SK-N-SH (cell line): ENCODE data around the gene TCF3. TPM values are rescaled to one million over a fixed set of nuclear protein-coding genes. Genes with fewer than 3 reads are reported as not detected.

Source experiments
- CTCF ChIA-PET: fragments of 300-600, 350-600 bp; formaldehyde crosslinking; extraction: SDS; loops from one replicate; lab custom pipeline; 2021; lab: Yijun Ruan, JAX
- POLR2A ChIA-PET: fragments of 350-600 bp; sonication (Branson Sonifier 250); formaldehyde crosslinking; extraction: SDS; loops from one replicate; lab custom pipeline; 2020; ENCODE audit warnings: antibody characterized with exemption, inconsistent platforms; lab: Yijun Ruan, JAX
- DNase-seq: peaks from one replicate; pipeline ENCODE4 v3.0.0; 2012
- H2AFZ ChIP-seq: fragments of 200-600 bp; sonication (generic); 2 replicates; pipeline ENCODE4 v1.8.1; 2016; ENCODE audit warnings: antibody characterized with exemption, mild to moderate bottlenecking, low read depth
- H3F3A ChIP-seq: fragments of 200-600 bp; sonication (generic); replicated peaks from 2 replicates; pipeline ENCODE3; 2016; ENCODE audit warnings: antibody characterized with exemption, mild to moderate bottlenecking; ENCODE audit not compliant: insufficient read depth
- H3K27ac ChIP-seq, 2 experiments: fragments of 200-500 bp in 1 of 2; fragments of 200-600 bp in 1 of 2; sonication (Bioruptor generic) in 1 of 2; sonication (generic), shearing (Covaris generic) in 1 of 2; 2 replicates each; pipeline versions ENCODE4 v1.5.1 to v1.6.1; 2014 to 2016; ENCODE audit warnings: low read depth in 2 of 2, inconsistent platforms in 1 of 2, low read length in 1 of 2, mild to moderate bottlenecking in 1 of 2, mixed read lengths in 1 of 2
- H3K27me3 ChIP-seq: fragments of 200-600 bp; sonication (generic), shearing (Covaris generic); 2 replicates; pipeline ENCODE4 v1.6.1; 2016; ENCODE audit warnings: mixed run types; ENCODE audit not compliant: insufficient read depth
- H3K36me3 ChIP-seq, 2 experiments: fragments of 200-500 bp in 1 of 2; fragments of 200-600 bp in 1 of 2; sonication (Bioruptor generic) in 1 of 2; sonication (generic) in 1 of 2; replicated peaks in 1 of 2; 2 replicates each; pipeline versions ENCODE3 to v1.5.1; 2014 to 2016; ENCODE audit warnings: low read length in 1 of 2, mild to moderate bottlenecking in 1 of 2; ENCODE audit not compliant: insufficient read depth in 2 of 2, control insufficient read depth in 1 of 2
- H3K4me1 ChIP-seq, 2 experiments: fragments of 200-500 bp in 1 of 2; fragments of 200-600 bp in 1 of 2; sonication (Bioruptor generic) in 1 of 2; sonication (generic), shearing (Covaris generic) in 1 of 2; 2 replicates each; pipeline versions ENCODE4 v1.5.1 to v1.6.1; 2014 to 2016; ENCODE audit warnings: low read depth in 1 of 2, low read length in 1 of 2, mixed run types in 1 of 2; ENCODE audit not compliant: insufficient read depth in 2 of 2, control insufficient read depth in 1 of 2
- H3K4me2 ChIP-seq: fragments of 200-600 bp; sonication (generic), shearing (Covaris generic); 2 replicates; pipeline ENCODE4 v1.6.1; 2017; ENCODE audit warnings: mixed run types
- H3K4me3 ChIP-seq, 2 experiments: fragments of 200-500 bp in 1 of 2; fragments of 200-600 bp in 1 of 2; sonication (Bioruptor generic) in 1 of 2; sonication (generic), shearing (Covaris generic) in 1 of 2; 2 replicates each; pipeline versions ENCODE4 v1.5.1 to v1.8.1; 2014 to 2016; ENCODE audit warnings: low read depth in 2 of 2, inconsistent platforms in 1 of 2, low read length in 1 of 2, mild to moderate bottlenecking in 1 of 2, mixed read lengths in 1 of 2, moderate library complexity in 1 of 2
- H3K79me2 ChIP-seq: fragments of 200-600 bp; sonication (generic); 2 replicates; pipeline ENCODE4 v1.8.1; 2017; ENCODE audit warnings: mild to moderate bottlenecking; ENCODE audit not compliant: insufficient read depth
- H3K9ac ChIP-seq: fragments of 200-600 bp; sonication (generic); 2 replicates; pipeline ENCODE4 v1.6.1; 2017; ENCODE audit warnings: mixed run types
- H3K9me2 ChIP-seq: fragments of 200-600 bp; sonication (generic); 2 replicates; pipeline ENCODE4 v1.6.1; 2017; ENCODE audit warnings: mixed run types
- H3K9me3 ChIP-seq: fragments of 200-600 bp; sonication (generic); 2 replicates; pipeline ENCODE4 v1.6.1; 2017; ENCODE audit warnings: mixed run types, mild to moderate bottlenecking, moderate library complexity
- H4K20me1 ChIP-seq: fragments of 200-600 bp; sonication (generic); 2 replicates; pipeline ENCODE4 v1.6.1; 2017; ENCODE audit warnings: mild to moderate bottlenecking, mixed run types; ENCODE audit not compliant: insufficient read depth
- ELF1 ChIP-seq: IDR thresholded peaks from 2 replicates; pipeline ENCODE4 v1.4.0; 2012
- FOSL2 ChIP-seq: IDR thresholded peaks from 2 replicates; pipeline ENCODE4 v1.4.0; 2012; ENCODE audit warnings: low read depth, mild to moderate bottlenecking, moderate library complexity, borderline replicate concordance
- FOXJ3 ChIP-seq: sonication (generic); formaldehyde crosslinking; IDR thresholded peaks from 2 replicates; pipeline ENCODE4 v1.5.1; 2020; ENCODE audit warnings: mild to moderate bottlenecking, missing genetic modification reagents
- GATA2 ChIP-seq: sonication (generic); formaldehyde crosslinking; IDR thresholded peaks from 2 replicates; pipeline ENCODE4 v1.5.0; 2020; ENCODE audit warnings: mild to moderate bottlenecking, missing genetic modification reagents
- JUND ChIP-seq: IDR thresholded peaks from 2 replicates; pipeline ENCODE4 v1.4.0; 2012
- MEF2A ChIP-seq: IDR thresholded peaks from 2 replicates; pipeline ENCODE4 v1.4.0; 2012; ENCODE audit warnings: low read depth, borderline replicate concordance
- NFIC ChIP-seq: IDR thresholded peaks from 2 replicates; pipeline ENCODE4 v1.4.0; 2012; ENCODE audit warnings: borderline replicate concordance
- NRF1 ChIP-seq: IDR thresholded peaks from 2 replicates; pipeline ENCODE4 v1.6.1; 2012; ENCODE audit warnings: low read depth, mild to moderate bottlenecking, low read length
- RAD21 ChIP-seq: IDR thresholded peaks from 2 replicates; pipeline ENCODE4 v1.6.1; 2012; ENCODE audit warnings: mild to moderate bottlenecking, low read length
- RFX5 ChIP-seq: IDR thresholded peaks from 2 replicates; pipeline ENCODE4 v1.6.1; 2012; ENCODE audit warnings: mild to moderate bottlenecking, improper control_type of control experiment, low read length
- RXRA ChIP-seq: IDR thresholded peaks from 2 replicates; pipeline ENCODE4 v1.4.0; 2012; ENCODE audit warnings: low read depth, mild to moderate bottlenecking, borderline replicate concordance
- SIN3A ChIP-seq: IDR thresholded peaks from 2 replicates; pipeline ENCODE4 v1.6.1; 2012; ENCODE audit warnings: low read depth, mild to moderate bottlenecking, low read length, moderate library complexity, borderline replicate concordance
- TAF1 ChIP-seq: IDR thresholded peaks from 2 replicates; pipeline ENCODE4 v1.6.1; 2012; ENCODE audit warnings: low read depth, mild to moderate bottlenecking, low read length, moderate library complexity, borderline replicate concordance
- TCF12 ChIP-seq: IDR thresholded peaks from 2 replicates; pipeline ENCODE4 v1.4.0; 2012
- TEAD4 ChIP-seq: IDR thresholded peaks from 2 replicates; pipeline ENCODE4 v1.4.0; 2012; ENCODE audit warnings: mild to moderate bottlenecking, borderline replicate concordance; ENCODE audit not compliant: insufficient read depth
- WGBS: methylation state at CpG from one replicate; pipeline ENCODE4 v1.1.6; 2017; ENCODE audit warnings: low lambda C conversion rate; 5-methylcytosine and 5-hydroxymethylcytosine counted together
- polyA plus RNA-seq, 3 experiments: library from polyadenylated mRNA; depleted of rRNA; stranded (reverse); fragments of >200 nt; gene quantifications; 2 replicates each; pipeline ENCODE4 v1.2.3, GENCODE V29; 2012
- TF ChIP-seq, protein P1 (sequence below): IDR thresholded peaks from 2 replicates; pipeline ENCODE4 v1.4.0; 2012; ENCODE audit warnings: low read depth
- TF ChIP-seq, protein P2 (sequence below): IDR thresholded peaks from 2 replicates; pipeline ENCODE4 v1.4.0; 2012; ENCODE audit warnings: low read depth, borderline replicate concordance
- TF ChIP-seq, protein P3 (sequence below): fragments of 200-600 bp; sonication (generic); IDR thresholded peaks from 2 replicates; pipeline ENCODE4 v1.6.1; 2017; ENCODE audit warnings: antibody characterized with exemption, mild to moderate bottlenecking, moderate library complexity

TCF3 gene
- polyA plus RNA-seq, 1 of the 3 experiments (the other 2 are of a cell fraction), result 104 TPM

DNA sequence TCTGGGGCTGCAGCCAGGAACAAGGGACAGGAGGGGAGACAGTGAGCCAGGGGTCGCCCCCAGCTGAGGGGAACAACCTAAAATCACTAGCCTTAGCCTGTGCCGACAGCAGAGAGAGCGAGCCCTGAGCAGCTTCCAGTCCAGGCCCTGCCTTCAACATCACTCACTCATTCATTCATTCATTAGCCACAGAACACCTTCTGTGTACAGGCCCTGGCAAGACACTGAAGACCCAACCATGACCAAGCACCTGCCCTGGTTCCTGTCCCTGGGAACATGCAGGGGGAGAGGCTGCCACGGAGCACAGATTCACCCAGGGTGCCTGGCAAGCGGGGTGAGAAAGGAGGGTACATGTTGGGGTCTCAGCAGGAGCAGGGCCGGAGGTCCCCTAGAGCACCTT is 89.2 kb downstream of the TCF3 start:
- Histone ChIP-seq H2AFZ (no peak overlapping the region), H3K9me2 (no peaks in the 10 kb centered on the region), H3K27me3 (no peaks in the 10 kb centered on the region), H3K9ac (no peak overlapping the region), H3K4me3 (no peak overlapping the region), H4K20me1 (peaks cover 81% of the 10 kb centered on the region), H3K4me1 (peaks cover 0 to 8% of the 10 kb centered on the region in 2 experiments; a peak in 2 of 4 replicates), H3K27ac (no peak overlapping the region), H3F3A (no peaks in the 10 kb centered on the region), H3K9me3 (no peaks in the 10 kb centered on the region), H3K79me2 (peaks cover 91% of the 10 kb centered on the region), H3K4me2 (no peak overlapping the region), H3K36me3 (no peaks in the 10 kb centered on the region)
- POLR2A ChIA-PET, result no interaction called here
- TF ChIP-seq GATA2 (CRISPR knock-in tag) (no peak), RAD21 (no peak), FOXJ3 (CRISPR knock-in tag) (no peak), MEF2A (no peak), RFX5 (no peak), JUND (no peak), ELF1 (no peak), NFIC (no peak)
- TF ChIP-seq, protein P1, sequence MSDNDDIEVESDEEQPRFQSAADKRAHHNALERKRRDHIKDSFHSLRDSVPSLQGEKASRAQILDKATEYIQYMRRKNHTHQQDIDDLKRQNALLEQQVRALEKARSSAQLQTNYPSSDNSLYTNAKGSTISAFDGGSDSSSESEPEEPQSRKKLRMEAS, result no peak
- TF ChIP-seq, protein P2, sequence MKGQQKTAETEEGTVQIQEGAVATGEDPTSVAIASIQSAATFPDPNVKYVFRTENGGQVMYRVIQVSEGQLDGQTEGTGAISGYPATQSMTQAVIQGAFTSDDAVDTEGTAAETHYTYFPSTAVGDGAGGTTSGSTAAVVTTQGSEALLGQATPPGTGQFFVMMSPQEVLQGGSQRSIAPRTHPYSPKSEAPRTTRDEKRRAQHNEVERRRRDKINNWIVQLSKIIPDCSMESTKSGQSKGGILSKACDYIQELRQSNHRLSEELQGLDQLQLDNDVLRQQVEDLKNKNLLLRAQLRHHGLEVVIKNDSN, result no peak
- no peak for DNase-seq
- CTCF ChIA-PET, result interaction anchor here (0.7 to 5.0 kb wide), 4 partner anchors 12 to 263 kb away, joined by 3 to 37 read pairs (median 4); partner anchors contain the start of gene UQCR11
- WGBS, result 100% methylated on average over 2 of the region's 6 CpGs

DNA sequence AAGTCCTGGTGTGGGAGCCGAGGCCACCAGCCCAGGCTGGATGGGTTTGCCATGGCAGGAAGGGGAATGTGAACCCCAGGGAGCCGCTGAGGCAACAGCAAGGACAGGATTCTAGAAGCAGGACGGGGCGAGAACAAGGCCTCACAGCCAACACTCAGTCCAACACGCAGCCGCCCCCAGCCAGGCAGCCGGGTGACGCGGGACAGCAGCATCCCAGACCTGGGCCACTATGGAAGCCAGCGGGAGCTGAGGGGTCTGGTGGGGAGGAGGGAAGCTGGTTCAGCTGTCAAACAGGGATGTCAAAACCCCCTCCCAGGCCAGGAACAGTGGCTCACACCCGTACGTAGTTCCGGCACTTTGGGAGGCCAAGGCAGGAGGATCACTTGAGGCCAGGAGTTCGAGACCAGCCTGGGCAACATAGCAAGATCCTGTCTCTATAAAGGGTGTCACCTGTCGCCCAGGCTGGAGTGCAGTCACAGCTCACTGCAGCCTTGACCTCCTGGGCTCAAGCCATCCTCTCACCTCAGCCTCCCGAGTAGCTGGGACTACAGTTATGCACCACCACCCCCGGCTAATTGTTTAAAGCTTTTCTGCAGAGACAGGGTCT is 91.1 kb downstream of the TCF3 start:
- no peaks in the 10 kb centered on the region for H3K9me3 ChIP-seq
- DNase-seq, result no peak
- ChIA-PET CTCF (interaction anchor here (3.6 kb wide), 1 partner anchor 15 kb away, joined by 19 read pairs; no protein-coding TSS in a partner anchor), POLR2A (no interaction called here)
- H2AFZ ChIP-seq, result no peak overlapping the region
- H3K9ac ChIP-seq, result no peak overlapping the region
- H3K9me2 ChIP-seq, result no peaks in the 10 kb centered on the region
- H3K4me3 ChIP-seq, result no peak overlapping the region
- H3F3A ChIP-seq, result no peaks in the 10 kb centered on the region
- WGBS, result 90% methylated on average over 5 of the region's 17 CpGs
- H4K20me1 ChIP-seq, result peaks cover 98% of the 10 kb centered on the region
- peaks cover 0 to 2% of the 10 kb centered on the region in 2 experiments for H3K36me3 ChIP-seq
- peaks cover 98% of the 10 kb centered on the region for H3K79me2 ChIP-seq
- TF ChIP-seq GATA2 (CRISPR knock-in tag), result no peak
- no peak for TF ChIP-seq ELF1
- TF ChIP-seq SIN3A, result no peak
- no peak for TF ChIP-seq NRF1
- no peak for TF ChIP-seq JUND
- TF ChIP-seq NFIC, result no peak
- TF ChIP-seq RXRA, result no peak
- no peak for TF ChIP-seq TCF12
- TF ChIP-seq RFX5, result no peak
- no peak for TF ChIP-seq MEF2A
- TF ChIP-seq, protein P3, sequence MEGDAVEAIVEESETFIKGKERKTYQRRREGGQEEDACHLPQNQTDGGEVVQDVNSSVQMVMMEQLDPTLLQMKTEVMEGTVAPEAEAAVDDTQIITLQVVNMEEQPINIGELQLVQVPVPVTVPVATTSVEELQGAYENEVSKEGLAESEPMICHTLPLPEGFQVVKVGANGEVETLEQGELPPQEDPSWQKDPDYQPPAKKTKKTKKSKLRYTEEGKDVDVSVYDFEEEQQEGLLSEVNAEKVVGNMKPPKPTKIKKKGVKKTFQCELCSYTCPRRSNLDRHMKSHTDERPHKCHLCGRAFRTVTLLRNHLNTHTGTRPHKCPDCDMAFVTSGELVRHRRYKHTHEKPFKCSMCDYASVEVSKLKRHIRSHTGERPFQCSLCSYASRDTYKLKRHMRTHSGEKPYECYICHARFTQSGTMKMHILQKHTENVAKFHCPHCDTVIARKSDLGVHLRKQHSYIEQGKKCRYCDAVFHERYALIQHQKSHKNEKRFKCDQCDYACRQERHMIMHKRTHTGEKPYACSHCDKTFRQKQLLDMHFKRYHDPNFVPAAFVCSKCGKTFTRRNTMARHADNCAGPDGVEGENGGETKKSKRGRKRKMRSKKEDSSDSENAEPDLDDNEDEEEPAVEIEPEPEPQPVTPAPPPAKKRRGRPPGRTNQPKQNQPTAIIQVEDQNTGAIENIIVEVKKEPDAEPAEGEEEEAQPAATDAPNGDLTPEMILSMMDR, result no peak
- TF ChIP-seq FOSL2, result no peak
- TF ChIP-seq TAF1, result no peak
- TF ChIP-seq TEAD4, result no peak
- H3K4me1 ChIP-seq, result peaks cover 0 to 8% of the 10 kb centered on the region in 2 experiments; a peak in 2 of 4 replicates
- no peak overlapping the region for H3K4me2 ChIP-seq
- no peak overlapping the region for H3K27ac ChIP-seq
- H3K27me3 ChIP-seq, result no peaks in the 10 kb centered on the region
